Esophagus squamous epithelium (tissue), 4 donors: ENCODE measurements around the gene GALNTL6.

ENCODE experiments used
- CTCF ChIP-seq, 6 experiments: fragments of 450-650 bp in 4 of 6; fragments of 200-600 bp in 2 of 6; sonication (generic) in 2 of 6; IDR thresholded peaks; one replicate each; pipeline ENCODE4 v1.5.1; 2016 to 2019; ENCODE audit warnings: antibody characterized with exemption in 6 of 6, mild to moderate bottlenecking in 4 of 6, moderate library complexity in 4 of 6
- POLR2A ChIP-seq, 4 donors: fragments of 450-650 bp; IDR thresholded peaks; one replicate each; pipeline ENCODE4 v1.6.1; 2017; ENCODE audit warnings: antibody characterized with exemption in 4 of 4, mild to moderate bottlenecking in 4 of 4, moderate library complexity in 3 of 4

DNA sequence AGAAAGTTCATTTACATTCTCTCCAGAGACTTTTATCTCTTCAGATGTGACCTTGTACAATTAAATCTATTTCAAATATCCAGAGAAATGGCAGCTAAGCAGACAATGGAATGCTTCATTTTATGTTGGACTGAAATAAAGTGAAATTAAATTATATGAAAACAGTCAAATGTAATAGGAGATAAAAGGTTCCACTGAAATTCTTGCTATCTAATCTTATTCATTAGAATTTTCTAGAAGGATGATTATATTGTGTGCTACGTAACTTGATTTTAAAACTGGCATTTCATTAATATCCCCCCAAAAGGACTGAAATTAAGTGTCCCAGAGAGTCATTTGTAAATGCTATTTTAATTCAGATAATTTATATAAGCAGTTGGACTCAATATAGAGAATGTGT lies 708.5 kb downstream of the GALNTL6 start:
- TF ChIP-seq CTCF (IDR thresholded peaks at IDR 0.05) (no peak), POLR2A (IDR thresholded peaks at IDR 0.05) (no peak)
